NCI-H345 (cell line): Measurements from ENCODE around the gene RETREG3.
A peak's percentile ranks its signal among the peaks of the same experiment; 100 is the strongest.
"Not testable (repeated sequence)": the region's sequence is repeated elsewhere in the genome, so short reads cannot be mapped to it uniquely, and the experiment has no call there.

Experiments used
- DNase-seq: peaks from one replicate; lab custom pipeline; 2025; lab: John Stamatoyannopoulos, UW

The RETREG3 gene

GRCh38 chr17:42552736-42553135, 56.4 kb downstream of the RETREG3 start, which contains the start of gene HSD17B1:
HSD17B1 (plus strand) TSS chr17:42552923; CDS start chr17:42552934, 11 bp downstream.
- not testable (repeated sequence) for DNase-seq

GRCh38 chr17:42548993-42549755, 60.0 kb downstream of the RETREG3 start:
- DNase-seq = no peak

DNA sequence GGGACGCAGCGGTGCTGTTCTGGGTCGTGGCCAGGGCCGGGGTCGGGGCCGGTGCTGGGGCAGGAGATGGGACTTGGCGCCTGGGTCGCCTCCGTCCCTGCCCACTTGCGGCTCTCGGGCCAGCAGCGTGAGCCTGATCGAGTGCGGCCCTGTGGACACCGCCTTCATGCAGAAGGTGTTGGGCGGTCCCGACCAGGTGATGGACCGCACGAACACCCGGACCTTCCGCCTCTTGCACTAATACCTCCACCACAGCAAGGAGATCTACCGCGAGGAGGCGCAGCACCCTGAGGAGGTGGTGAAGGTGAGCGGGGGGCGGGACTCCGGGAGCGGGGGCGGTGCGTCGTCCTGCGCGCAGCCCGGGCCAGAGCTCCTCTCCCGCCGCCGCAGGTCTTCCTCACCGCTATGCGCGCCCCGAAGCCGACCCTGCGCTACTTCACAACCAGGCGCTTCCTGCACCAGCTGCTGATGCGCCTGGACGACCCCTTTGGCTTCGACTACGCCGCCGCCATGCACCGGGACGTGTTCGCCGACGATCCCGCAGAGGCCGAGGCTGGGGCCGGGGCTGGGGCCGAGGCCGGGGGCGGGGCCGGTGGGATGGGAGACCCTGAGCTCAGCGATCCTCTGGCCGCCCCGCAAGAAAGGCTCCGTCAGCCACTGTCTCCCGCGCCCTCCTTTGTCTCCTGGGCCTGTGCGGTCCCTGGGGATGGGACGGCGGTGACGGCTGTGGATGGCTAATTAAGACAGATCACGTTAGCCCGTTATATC, 60.9 kb downstream of the RETREG3 start:
- peak; percentile 86 for DNase-seq

GRCh38 chr17:42547698-42548069, 61.5 kb downstream of the RETREG3 start:
- no peak for DNase-seq

DNA sequence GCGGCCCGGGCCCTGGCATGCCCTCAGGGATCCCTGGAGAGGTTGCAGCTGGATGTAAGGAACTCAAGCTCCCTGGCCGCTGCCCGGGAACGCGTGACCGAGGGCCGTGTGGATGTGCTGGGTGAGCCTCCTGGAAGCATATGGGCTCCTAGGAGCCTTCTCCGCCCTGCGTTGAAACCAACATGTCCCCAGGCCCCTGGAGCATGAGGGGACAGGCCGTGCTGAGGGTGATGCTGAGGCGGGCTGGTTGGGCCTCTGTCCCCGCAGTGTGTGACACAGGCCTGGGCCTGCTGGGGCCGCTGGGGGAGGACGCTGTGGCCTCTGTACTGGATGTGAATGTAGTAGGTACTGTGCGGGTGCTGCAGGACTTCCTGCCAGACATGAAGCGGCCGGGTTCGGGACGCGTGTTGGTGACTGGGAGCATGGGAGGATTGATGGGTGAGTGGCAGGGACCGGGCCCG, 62.1 kb downstream of the RETREG3 start:
- DNase-seq = no peak

DNA sequence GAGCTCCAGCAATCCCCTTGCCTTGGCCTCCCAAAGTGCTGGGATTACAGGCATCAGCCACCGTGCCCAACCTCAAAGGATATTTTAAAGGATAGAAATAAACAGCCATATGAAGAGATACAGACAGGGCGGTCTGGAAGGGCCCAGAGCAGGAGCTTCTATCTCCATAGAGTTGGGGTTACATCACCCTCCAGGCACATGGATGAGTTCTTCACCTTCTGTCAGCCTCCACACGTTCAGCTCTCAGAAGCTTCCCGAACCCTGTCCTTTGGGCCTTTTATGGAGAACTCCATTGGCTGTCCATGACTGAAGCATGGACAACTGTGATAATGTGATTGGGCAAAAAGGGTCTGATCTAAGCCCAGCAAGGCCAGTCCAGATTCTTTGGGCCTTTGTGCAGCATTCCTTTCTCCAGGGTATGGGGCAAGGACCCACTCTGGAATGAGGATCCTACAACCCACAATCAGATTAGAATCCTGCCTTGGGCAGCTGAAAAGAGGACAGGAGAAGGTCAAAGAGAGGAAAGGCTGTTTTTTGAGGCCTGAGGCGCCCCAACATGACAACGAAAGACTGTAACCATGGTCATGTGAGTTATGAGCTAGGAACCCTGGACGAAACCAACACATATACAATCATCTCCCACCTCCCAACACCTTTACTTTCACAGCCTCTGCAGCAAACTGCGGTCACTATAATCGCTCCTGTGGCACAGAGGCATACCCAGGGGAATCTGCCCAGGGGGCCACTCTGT, 63.2 kb downstream of the RETREG3 start:
- DNase-seq = not testable (repeated sequence)

GRCh38 chr17:42544874-42545283, 64.3 kb downstream of the RETREG3 start:
- DNase-seq = no peak

- DNase-seq = no peak
Measured at GRCh38 chr17:42543190-42544079, 65.7 kb downstream of the RETREG3 start.

- DNase-seq = no peak
Measured at GRCh38 chr17:42541041-42541833, 67.9 kb downstream of the RETREG3 start.

GRCh38 chr17:42540558-42540957, 68.6 kb downstream of the RETREG3 start:
- not testable (repeated sequence) for DNase-seq

GRCh38 chr17:42538482-42538881, 70.7 kb downstream of the RETREG3 start:
- DNase-seq = no peak

- no peak for DNase-seq
Measured at GRCh38 chr17:42537826-42538451, 71.2 kb downstream of the RETREG3 start.

DNA sequence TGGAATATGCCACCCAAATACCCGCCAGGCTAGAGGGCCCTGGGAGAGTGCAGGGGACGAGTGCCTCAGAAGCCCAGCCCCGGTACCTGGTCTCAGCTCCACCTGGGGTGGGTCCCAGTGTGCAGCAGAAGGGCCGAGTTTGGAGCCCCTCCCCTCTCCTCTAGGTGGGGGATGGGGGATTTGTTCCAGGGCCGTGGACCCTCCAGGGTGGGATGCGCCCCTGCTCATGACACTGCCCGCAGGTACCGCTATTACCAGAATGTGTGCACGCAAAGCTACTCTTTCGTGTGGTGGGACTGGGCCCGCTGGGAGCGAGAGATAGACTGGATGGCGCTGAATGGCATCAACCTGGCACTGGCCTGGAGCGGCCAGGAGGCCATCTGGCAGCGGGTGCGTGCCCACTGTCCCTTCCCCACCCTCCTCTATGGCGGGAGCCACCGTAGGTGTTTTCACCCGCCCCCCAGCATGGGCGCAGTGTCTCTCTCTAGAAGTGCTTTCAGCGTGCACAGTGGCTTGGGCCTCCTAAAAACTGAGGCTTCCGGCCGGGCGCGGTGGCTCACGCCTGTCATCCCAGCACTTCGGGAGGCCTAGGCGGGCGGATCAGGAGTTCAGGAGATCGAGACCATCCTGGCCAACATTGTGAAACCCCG, 71.9 kb downstream of the RETREG3 start:
- no peak for DNase-seq

GRCh38 chr17:42536372-42537155, 72.6 kb downstream of the RETREG3 start:
- DNase-seq = peak; percentile 89

GRCh38 chr17:42536048-42536371, 73.2 kb downstream of the RETREG3 start, which contains the start of gene NAGLU:
NAGLU (plus strand) TSS chr17:42536241; CDS start chr17:42536273, 32 bp downstream.
- peak; percentile 91 for DNase-seq

DNA sequence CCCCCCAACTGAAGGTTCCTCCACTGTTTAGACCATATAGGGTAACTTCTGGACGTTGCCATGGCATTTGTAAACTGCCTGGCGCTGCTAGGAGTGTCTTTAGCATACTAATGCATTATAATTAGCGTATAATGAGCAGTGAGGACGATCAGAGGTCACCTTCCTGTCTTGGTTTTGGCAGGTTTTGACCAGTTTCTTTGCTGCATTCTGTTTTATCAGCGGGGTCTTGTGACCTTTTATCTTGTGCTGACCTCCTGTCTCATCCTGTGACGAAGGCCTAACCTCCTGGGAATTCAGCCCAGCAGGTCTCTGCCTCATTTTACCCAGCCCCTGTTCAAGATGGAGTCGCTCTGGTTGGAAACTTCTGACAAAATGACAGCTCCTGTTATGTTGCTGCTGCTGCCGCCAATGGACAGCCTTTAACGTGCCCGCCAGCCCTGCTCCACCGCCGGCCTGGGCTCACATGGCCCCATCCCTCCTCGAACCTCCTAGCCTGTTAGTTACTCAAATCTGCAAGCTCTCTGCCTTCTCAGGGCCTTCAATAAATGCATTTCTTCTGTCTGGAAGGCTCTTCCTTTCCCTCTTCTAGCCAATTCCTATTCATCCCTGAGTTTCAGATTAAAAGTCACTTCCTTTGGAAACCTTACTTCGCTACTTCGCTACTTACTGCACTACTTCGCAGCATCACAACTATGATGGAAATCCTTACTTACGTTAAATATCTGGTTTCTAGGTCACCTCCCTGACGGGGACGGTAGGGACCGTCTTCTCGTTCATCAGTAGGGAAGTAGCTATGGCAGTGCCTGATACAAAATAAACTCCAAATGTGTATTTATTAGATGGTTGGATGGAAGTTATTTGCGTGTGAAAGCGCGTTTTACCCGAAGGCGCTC, 73.8 kb downstream of the RETREG3 start:
- no peak for DNase-seq

- DNase-seq = peak; percentile 64
Measured at GRCh38 chr17:42531455-42532354, 77.5 kb downstream of the RETREG3 start.
